Natural killer cell (primary cell): ENCODE data around the gene ATF5. TPM values are rescaled to one million over a fixed set of nuclear protein-coding genes. Genes with fewer than 3 reads are reported as not detected.
"Not testable (repeated sequence)": the region's sequence is repeated elsewhere in the genome, so short reads cannot be mapped to it uniquely, and the experiment has no call there.

Experiments used
- ATAC-seq, 3 donors: fragments of 150-1000 bp in 2 of 3; fragments of 200-7000 bp in 1 of 3; cut with Tn5 transposase; 1 replicate in 1 of 3; 2 replicates in 2 of 3; pipeline ENCODE4 v1.10.0; 2021; ENCODE audit warnings: mild to moderate bottlenecking in 2 of 3, moderate library complexity in 2 of 3
- DNase-seq, 2 donors: peaks; one replicate each; pipeline versions ENCODE4 v3.0.0 to v3.0.0-alpha.2; 2013 to 2021; ENCODE audit warnings: mixed read lengths in 1 of 2
- H3K27ac ChIP-seq: one replicate; pipeline ENCODE4 v1.5.1; 2013; ENCODE audit warnings: mild to moderate bottlenecking, low read length
- H3K27me3 ChIP-seq: one replicate; pipeline ENCODE4 v1.6.1; 2013; ENCODE audit warnings: low read length; ENCODE audit not compliant: control insufficient read depth, insufficient read depth
- H3K36me3 ChIP-seq: one replicate; pipeline ENCODE4 v1.6.1; 2013; ENCODE audit warnings: low read length; ENCODE audit not compliant: control insufficient read depth, insufficient read depth
- H3K4me1 ChIP-seq: one replicate; pipeline ENCODE4 v1.6.1; 2013; ENCODE audit warnings: low read length; ENCODE audit not compliant: control insufficient read depth, insufficient read depth
- H3K4me3 ChIP-seq: one replicate; pipeline ENCODE4 v1.5.1; 2013; ENCODE audit warnings: low read length
- H3K9me3 ChIP-seq: one replicate; pipeline ENCODE4 v1.6.1; 2013; ENCODE audit warnings: low read length; ENCODE audit not compliant: control insufficient read depth, insufficient read depth
- H3K27ac Mint-ChIP-seq, 2 donors: one replicate each; pipeline ENCODE4 v1.8.0; 2022; ENCODE audit warnings: mild to moderate bottlenecking in 2 of 2, mixed read lengths in 2 of 2, moderate library complexity in 1 of 2
- H3K27me3 Mint-ChIP-seq, 2 donors: one replicate each; pipeline ENCODE4 v1.8.0; 2022; ENCODE audit warnings: low read depth in 2 of 2, mixed read lengths in 2 of 2
- H3K36me3 Mint-ChIP-seq: one replicate; pipeline ENCODE4 v1.8.0; 2022; ENCODE audit warnings: mixed read lengths
- H3K4me1 Mint-ChIP-seq, 2 donors: one replicate each; pipeline ENCODE4 v1.8.0; 2022; ENCODE audit warnings: mixed read lengths in 2 of 2
- H3K4me3 Mint-ChIP-seq: one replicate; pipeline ENCODE4 v1.8.0; 2022; ENCODE audit warnings: mild to moderate bottlenecking, moderate library complexity, mixed read lengths
- H3K9me3 Mint-ChIP-seq, 2 donors: one replicate each; pipeline ENCODE4 v1.8.0; 2022; ENCODE audit warnings: mixed read lengths in 2 of 2
- WGBS: methylation state at CpG from one replicate; pipeline ENCODE4 v1.1.7; 2013; ENCODE audit warnings: missing lambda C conversion rate; ENCODE audit not compliant: insufficient coverage; 5-methylcytosine and 5-hydroxymethylcytosine counted together
- intact Hi-C: fragments of 100-400 bp; cut with micrococcal nuclease; formaldehyde crosslinking; loops from one replicate; pipeline ENCODE4 v1.14.2; 2022
- total RNA-seq, 4 donors: library from RNA; stranded (reverse); fragments of 120-200 nt in 1 of 4; gene quantifications; one replicate each; pipeline versions ENCODE4 v1.2.3 to v1.2.4, GENCODE V29; 2013 to 2022
- TF ChIP-seq, protein P1 (sequence below): fragments of 200-600 bp; IDR thresholded peaks from one replicate; pipeline ENCODE4 v1.8.0; 2022; ENCODE audit warnings: antibody characterized with exemption

Gene ATF5
- total RNA-seq, 3 donors from 2014 or later (not counting 1 experiment from before 2014, with no cell fraction given), result 11.7 to 15.4 (median 14.2) TPM

DNA sequence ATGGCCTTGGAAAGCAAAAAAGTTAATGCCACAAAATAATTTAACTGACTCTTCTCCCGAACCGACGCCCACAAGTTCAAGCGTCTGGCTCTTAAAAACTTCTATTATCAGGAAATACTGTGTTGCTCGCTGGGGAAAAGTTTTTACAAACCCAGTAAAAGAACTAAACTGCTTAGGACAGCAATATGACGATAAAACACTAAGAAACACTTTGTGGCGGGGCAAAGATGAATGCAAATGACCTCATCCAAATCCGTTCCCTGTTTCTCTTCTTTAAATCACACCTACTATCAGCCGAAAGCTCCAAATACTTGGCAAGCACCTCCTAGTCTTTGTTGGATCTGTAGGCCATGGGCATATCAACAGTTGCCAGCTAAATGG is 27.1 kb downstream of the ATF5 start:
- no peaks in the 10 kb centered on the region for H3K4me1 ChIP-seq
- 87% methylated on average over 9 of the region's 9 CpGs for WGBS
- H3K4me1 Mint-ChIP-seq, result peaks cover 9 to 12% of the 10 kb centered on the region in 2 donors
- peaks cover 23 to 29% of the 10 kb centered on the region in 2 donors for H3K27me3 Mint-ChIP-seq
- no peaks in the 10 kb centered on the region for H3K9me3 Mint-ChIP-seq
- no peaks in the 10 kb centered on the region for H3K27me3 ChIP-seq
- H3K4me3 Mint-ChIP-seq, result no peak overlapping the region
- intact Hi-C loops, result no loop called here
- ATAC-seq, result no peak
- no peak overlapping the region for H3K27ac ChIP-seq
- DNase-seq, result no peak
- no peaks in the 10 kb centered on the region for H3K9me3 ChIP-seq
- no peak overlapping the region for H3K4me3 ChIP-seq
- no peak overlapping the region for H3K27ac Mint-ChIP-seq
- no peaks in the 10 kb centered on the region for H3K36me3 ChIP-seq
- H3K36me3 Mint-ChIP-seq, result no peaks in the 10 kb centered on the region
- TF ChIP-seq, protein P1, sequence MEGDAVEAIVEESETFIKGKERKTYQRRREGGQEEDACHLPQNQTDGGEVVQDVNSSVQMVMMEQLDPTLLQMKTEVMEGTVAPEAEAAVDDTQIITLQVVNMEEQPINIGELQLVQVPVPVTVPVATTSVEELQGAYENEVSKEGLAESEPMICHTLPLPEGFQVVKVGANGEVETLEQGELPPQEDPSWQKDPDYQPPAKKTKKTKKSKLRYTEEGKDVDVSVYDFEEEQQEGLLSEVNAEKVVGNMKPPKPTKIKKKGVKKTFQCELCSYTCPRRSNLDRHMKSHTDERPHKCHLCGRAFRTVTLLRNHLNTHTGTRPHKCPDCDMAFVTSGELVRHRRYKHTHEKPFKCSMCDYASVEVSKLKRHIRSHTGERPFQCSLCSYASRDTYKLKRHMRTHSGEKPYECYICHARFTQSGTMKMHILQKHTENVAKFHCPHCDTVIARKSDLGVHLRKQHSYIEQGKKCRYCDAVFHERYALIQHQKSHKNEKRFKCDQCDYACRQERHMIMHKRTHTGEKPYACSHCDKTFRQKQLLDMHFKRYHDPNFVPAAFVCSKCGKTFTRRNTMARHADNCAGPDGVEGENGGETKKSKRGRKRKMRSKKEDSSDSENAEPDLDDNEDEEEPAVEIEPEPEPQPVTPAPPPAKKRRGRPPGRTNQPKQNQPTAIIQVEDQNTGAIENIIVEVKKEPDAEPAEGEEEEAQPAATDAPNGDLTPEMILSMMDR, result no peak

- Histone ChIP-seq H3K36me3 (no peaks in the 10 kb centered on the region), H3K27me3 (no peaks in the 10 kb centered on the region), H3K4me1 (no peaks in the 10 kb centered on the region), H3K27ac (no peak overlapping the region), H3K4me3 (no peak overlapping the region), H3K9me3 (no peaks in the 10 kb centered on the region)
- Mint-ChIP-seq H3K9me3 (no peaks in the 10 kb centered on the region), H3K27ac (no peak overlapping the region), H3K4me3 (no peak overlapping the region), H3K36me3 (no peaks in the 10 kb centered on the region), H3K27me3 (peaks cover 20 to 27% of the 10 kb centered on the region in 2 donors), H3K4me1 (peaks cover 9 to 12% of the 10 kb centered on the region in 2 donors)
- ATAC-seq (no peak), DNase-seq (no peak)
- intact Hi-C loops, result no loop called here
- WGBS, result 93% methylated on average over 10 of the region's 10 CpGs
- TF ChIP-seq, protein P1, result no peak
Observed at GRCh38 chr19:49957262-49957915, 28.4 kb downstream of the ATF5 start.

DNA sequence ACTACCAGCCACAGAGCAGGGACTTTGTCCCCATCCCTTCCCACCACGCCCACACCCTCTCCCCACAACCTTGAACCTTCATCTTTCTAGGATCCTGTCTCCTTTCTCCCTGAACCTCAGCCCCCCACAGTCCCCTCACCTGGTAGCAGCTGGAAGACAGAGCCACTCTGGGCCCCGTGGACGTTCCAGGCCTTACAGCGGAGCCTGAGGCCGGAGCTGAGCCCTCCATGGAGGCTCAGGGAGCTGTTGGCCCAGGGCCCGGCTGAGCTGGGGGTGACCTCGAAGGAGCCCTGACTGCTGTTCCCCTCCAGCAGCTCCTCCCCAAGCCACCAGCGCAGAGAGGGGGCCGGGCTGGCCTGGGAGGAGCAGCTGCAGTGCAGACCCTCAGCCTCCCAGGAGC is 29.1 kb downstream of the ATF5 start:
- peaks cover 15 to 19% of the 10 kb centered on the region in 2 donors for H3K27me3 Mint-ChIP-seq
- H3K36me3 Mint-ChIP-seq, DNase-seq, H3K4me3 ChIP-seq, H3K4me1 ChIP-seq, H3K9me3 Mint-ChIP-seq, H3K4me3 Mint-ChIP-seq, H3K9me3 ChIP-seq, H3K27ac Mint-ChIP-seq, H3K4me1 Mint-ChIP-seq, H3K27ac ChIP-seq, intact Hi-C loops, H3K36me3 ChIP-seq, H3K27me3 ChIP-seq, ATAC-seq: not testable (repeated sequence)
- 72% methylated on average over 9 of the region's 9 CpGs for WGBS

- intact Hi-C loops, result not testable (repeated sequence)
- 83% methylated on average over 13 of the region's 13 CpGs for WGBS
- H3K27me3 Mint-ChIP-seq, result peaks cover 10 to 15% of the 10 kb centered on the region in 2 donors
Observed at GRCh38 chr19:49958596-49958995, 29.6 kb downstream of the ATF5 start.

GRCh38 chr19:49959892-49960291 is 30.9 kb downstream of the ATF5 start:
- H3K4me1 Mint-ChIP-seq, H3K27ac Mint-ChIP-seq, H3K4me3 Mint-ChIP-seq, H3K27ac ChIP-seq, H3K4me3 ChIP-seq, H3K36me3 ChIP-seq, H3K9me3 Mint-ChIP-seq, H3K4me1 ChIP-seq, H3K27me3 ChIP-seq, DNase-seq, intact Hi-C loops, ATAC-seq, H3K9me3 ChIP-seq, H3K27me3 Mint-ChIP-seq, H3K36me3 Mint-ChIP-seq: not testable (repeated sequence)
- WGBS, result no CpG with 5 or more reads among the region's 12 CpGs

More at GRCh38 chr19:49958596-49958995, 29.6 kb downstream of the ATF5 start:
- ATAC-seq, H3K9me3 ChIP-seq, H3K4me1 ChIP-seq, H3K36me3 Mint-ChIP-seq, DNase-seq, H3K4me3 Mint-ChIP-seq, H3K27ac ChIP-seq, H3K36me3 ChIP-seq, H3K4me1 Mint-ChIP-seq, H3K4me3 ChIP-seq, H3K27me3 ChIP-seq, H3K27ac Mint-ChIP-seq, H3K9me3 Mint-ChIP-seq: not testable (repeated sequence)

- DNase-seq, H3K36me3 ChIP-seq, ATAC-seq, H3K4me3 Mint-ChIP-seq, H3K27ac Mint-ChIP-seq, H3K4me1 Mint-ChIP-seq, H3K27me3 ChIP-seq, H3K9me3 ChIP-seq, H3K4me3 ChIP-seq, H3K9me3 Mint-ChIP-seq, H3K27me3 Mint-ChIP-seq, intact Hi-C loops, H3K36me3 Mint-ChIP-seq, H3K27ac ChIP-seq: not testable (repeated sequence)
- 26% methylated on average over 3 of the region's 10 CpGs for whole genome bisulfite sequencing
- H3K4me1 ChIP-seq, result peaks cover 16% of the 10 kb centered on the region
Observed at GRCh38 chr19:49960980-49961379, 32.0 kb downstream of the ATF5 start, which contains the start of gene SIGLEC11. Gene SIGLEC11, minus strand, starts transcription at chr19:49961172. Its CDS starts 91 bp downstream, at chr19:49961081.
